K562 (cell line): Measurements from ENCODE around the gene TJP2.

Experiments
- BDP1 ChIP-seq: IDR thresholded peaks from 3 replicates; pipeline ENCODE4 v1.6.1; 2011; ENCODE audit not compliant: insufficient read length, insufficient read depth
- BRCA1 ChIP-seq, 2 experiments: fragments of 450-650 bp in 1 of 2; sonication (generic) in 1 of 2; formaldehyde crosslinking in 1 of 2; IDR thresholded peaks; 2 replicates each; pipeline versions ENCODE4 v1.5.0 to v1.6.1; 2017 to 2020; ENCODE audit warnings: mild to moderate bottlenecking in 1 of 2, missing genetic modification reagents in 1 of 2
- HDGF ChIP-seq: fragments of 450-650 bp; IDR thresholded peaks from 2 replicates; pipeline ENCODE4 v1.6.1; 2016
- TEAD4 ChIP-seq, 2 experiments: sonication (generic) in 1 of 2; formaldehyde crosslinking in 1 of 2; IDR thresholded peaks; 2 replicates each; pipeline versions ENCODE4 v1.6.1 to v1.8.0; 2012 to 2022; ENCODE audit warnings: borderline replicate concordance in 1 of 2, inconsistent platforms in 1 of 2, low read length in 1 of 2, mild to moderate bottlenecking in 1 of 2, missing genetic modification reagents in 1 of 2
- ZNF384 ChIP-seq: IDR thresholded peaks from 2 replicates; pipeline ENCODE4 v1.6.1; 2012; ENCODE audit warnings: low read depth, low read length, improper control_type of control experiment
- TF ChIP-seq, protein P1 (sequence below): sonication (generic); formaldehyde crosslinking; IDR thresholded peaks from 2 replicates; pipeline ENCODE4 v1.8.0; 2022; ENCODE audit warnings: mild to moderate bottlenecking, missing genetic modification reagents, borderline replicate concordance

DNA sequence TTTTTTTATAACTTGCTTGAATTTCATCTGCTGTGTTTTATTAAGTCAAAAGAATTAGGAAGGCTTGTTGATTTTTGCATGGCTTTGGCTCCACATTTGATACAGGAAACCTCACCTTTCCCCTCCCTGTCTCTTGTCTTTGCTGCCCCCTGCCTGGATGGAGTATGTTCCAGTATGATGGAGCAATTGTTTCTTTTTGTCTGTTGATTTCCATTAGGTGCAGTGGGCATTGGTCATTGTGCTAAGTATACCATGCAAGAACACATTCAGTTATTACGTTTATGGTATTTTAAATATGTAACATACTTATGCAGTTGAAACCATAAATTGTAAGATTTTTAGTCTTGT lies 19.6 kb downstream of the TJP2 start:
- TF ChIP-seq, protein P1, sequence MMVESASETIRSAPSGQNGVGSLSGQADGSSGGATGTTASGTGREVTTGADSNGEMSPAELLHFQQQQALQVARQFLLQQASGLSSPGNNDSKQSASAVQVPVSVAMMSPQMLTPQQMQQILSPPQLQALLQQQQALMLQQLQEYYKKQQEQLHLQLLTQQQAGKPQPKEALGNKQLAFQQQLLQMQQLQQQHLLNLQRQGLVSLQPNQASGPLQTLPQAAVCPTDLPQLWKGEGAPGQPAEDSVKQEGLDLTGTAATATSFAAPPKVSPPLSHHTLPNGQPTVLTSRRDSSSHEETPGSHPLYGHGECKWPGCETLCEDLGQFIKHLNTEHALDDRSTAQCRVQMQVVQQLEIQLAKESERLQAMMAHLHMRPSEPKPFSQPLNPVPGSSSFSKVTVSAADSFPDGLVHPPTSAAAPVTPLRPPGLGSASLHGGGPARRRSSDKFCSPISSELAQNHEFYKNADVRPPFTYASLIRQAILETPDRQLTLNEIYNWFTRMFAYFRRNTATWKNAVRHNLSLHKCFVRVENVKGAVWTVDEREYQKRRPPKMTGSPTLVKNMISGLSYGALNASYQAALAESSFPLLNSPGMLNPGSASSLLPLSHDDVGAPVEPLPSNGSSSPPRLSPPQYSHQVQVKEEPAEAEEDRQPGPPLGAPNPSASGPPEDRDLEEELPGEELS: no peak
- TF ChIP-seq HDGF (no peak), BRCA1 (IDR thresholded peaks at IDR 0.05) (no peak), BRCA1 (CRISPR knock-in tag; IDR thresholded peaks at IDR 0.05) (no peak), TEAD4 (IDR thresholded peaks at IDR 0.05; ENCODE audit: low read length) (no peak), TEAD4 (CRISPR knock-in tag; IDR thresholded peaks at IDR 0.05; ENCODE audit: borderline replicate concordance) (no peak), ZNF384 (no peak), BDP1 (no peak)
